GM23338 (cell line): ENCODE measurements around the gene ZMYND8.

Experiments
- CREB1 ChIP-seq: fragments of 250-450 bp; sonication (Bioruptor Pico); IDR thresholded peaks from 2 replicates; pipeline ENCODE4 v1.5.0; 2020; ENCODE audit warnings: low read depth, mild to moderate bottlenecking, moderate library complexity
- EZH2 ChIP-seq: fragments of 200-600 bp; sonication (generic); IDR thresholded peaks from one replicate; pipeline ENCODE4 v1.8.0; 2017; ENCODE audit warnings: antibody characterized with exemption, mild to moderate bottlenecking, low read depth; ENCODE audit not compliant: unreplicated experiment
- EZH2phosphoT487 ChIP-seq: fragments of 200-600 bp; sonication (generic); IDR thresholded peaks from one replicate; pipeline ENCODE4 v1.8.1; 2018; ENCODE audit warnings: antibody characterized with exemption; ENCODE audit not compliant: unreplicated experiment
- JUNB ChIP-seq: IDR thresholded peaks from one replicate; pipeline ENCODE4 v1.6.1; 2016; ENCODE audit warnings: antibody characterized with exemption; ENCODE audit not compliant: unreplicated experiment
- POLR2AphosphoS5 ChIP-seq: IDR thresholded peaks from 2 replicates; pipeline ENCODE4 v1.6.1; 2016; ENCODE audit warnings: antibody characterized with exemption, low read depth
- STAT1 ChIP-seq: IDR thresholded peaks from one replicate; pipeline ENCODE4 v1.6.1; 2016; ENCODE audit warnings: antibody characterized with exemption; ENCODE audit not compliant: unreplicated experiment
- ZNF331 ChIP-seq: fragments of 250-450 bp; sonication (Bioruptor Pico); IDR thresholded peaks from 2 replicates; pipeline ENCODE4 v1.5.0; 2020; ENCODE audit warnings: low read depth, mild to moderate bottlenecking, moderate library complexity
- TF ChIP-seq, protein P1 (sequence below), 2 experiments: fragments of 200-600 bp in 1 of 2; sonication (generic) in 1 of 2; conservative IDR thresholded peaks; 2 replicates each; pipeline versions ENCODE4 v1.5.1 to v1.6.1; 2016 to 2017; ENCODE audit warnings: antibody characterized with exemption in 2 of 2, low read depth in 2 of 2, mild to moderate bottlenecking in 2 of 2, moderate library complexity in 1 of 2
- TF ChIP-seq, protein P2 (sequence below): IDR thresholded peaks from one replicate; pipeline ENCODE4 v1.6.1; 2018; ENCODE audit warnings: antibody characterized with exemption; ENCODE audit not compliant: unreplicated experiment
- TF ChIP-seq, protein P3 (sequence below): IDR thresholded peaks from 2 replicates; pipeline ENCODE4 v1.6.1; 2016; ENCODE audit warnings: antibody characterized with exemption

DNA sequence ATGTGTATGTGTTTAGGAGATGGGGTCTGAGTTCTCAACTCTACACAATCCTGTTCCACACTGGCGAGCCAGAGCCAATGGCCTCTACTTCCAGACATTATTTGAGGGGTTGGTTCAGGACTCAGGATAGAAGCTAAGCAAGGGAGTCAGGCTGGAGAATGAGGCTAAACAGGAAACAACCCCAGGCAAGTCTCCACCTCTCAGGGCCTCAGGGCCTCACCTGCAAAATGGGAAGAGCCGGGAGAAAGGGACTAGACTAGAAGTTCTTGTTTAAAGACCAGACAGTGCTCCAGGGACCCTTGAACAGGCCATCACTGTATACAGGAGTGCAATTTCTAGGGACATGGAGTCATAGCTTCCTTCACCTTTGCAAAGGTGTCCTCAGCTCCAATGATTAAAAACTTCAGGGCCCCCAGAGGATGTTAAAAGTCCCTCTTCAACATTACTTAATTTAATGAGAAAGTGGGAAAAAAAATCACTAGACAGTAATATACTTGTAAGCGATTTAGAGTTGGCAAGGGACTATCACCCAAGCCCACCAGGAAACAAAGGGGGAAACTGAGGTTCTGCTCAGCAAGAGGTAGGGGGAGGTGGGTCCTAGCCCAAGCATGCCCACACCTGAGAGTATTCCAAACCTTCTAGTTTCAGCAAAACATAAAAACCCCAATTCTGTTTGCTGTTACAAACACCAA, 41.7 kb downstream of the ZMYND8 start:
- TF ChIP-seq, protein P1, sequence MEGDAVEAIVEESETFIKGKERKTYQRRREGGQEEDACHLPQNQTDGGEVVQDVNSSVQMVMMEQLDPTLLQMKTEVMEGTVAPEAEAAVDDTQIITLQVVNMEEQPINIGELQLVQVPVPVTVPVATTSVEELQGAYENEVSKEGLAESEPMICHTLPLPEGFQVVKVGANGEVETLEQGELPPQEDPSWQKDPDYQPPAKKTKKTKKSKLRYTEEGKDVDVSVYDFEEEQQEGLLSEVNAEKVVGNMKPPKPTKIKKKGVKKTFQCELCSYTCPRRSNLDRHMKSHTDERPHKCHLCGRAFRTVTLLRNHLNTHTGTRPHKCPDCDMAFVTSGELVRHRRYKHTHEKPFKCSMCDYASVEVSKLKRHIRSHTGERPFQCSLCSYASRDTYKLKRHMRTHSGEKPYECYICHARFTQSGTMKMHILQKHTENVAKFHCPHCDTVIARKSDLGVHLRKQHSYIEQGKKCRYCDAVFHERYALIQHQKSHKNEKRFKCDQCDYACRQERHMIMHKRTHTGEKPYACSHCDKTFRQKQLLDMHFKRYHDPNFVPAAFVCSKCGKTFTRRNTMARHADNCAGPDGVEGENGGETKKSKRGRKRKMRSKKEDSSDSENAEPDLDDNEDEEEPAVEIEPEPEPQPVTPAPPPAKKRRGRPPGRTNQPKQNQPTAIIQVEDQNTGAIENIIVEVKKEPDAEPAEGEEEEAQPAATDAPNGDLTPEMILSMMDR (conservative IDR thresholded peaks at IDR 0.05; ENCODE audit: low read depth in 2 of 2), result no peak
- TF ChIP-seq JUNB, result no peak
- no peak for TF ChIP-seq EZH2
- TF ChIP-seq STAT1, result no peak
- TF ChIP-seq, protein P2, sequence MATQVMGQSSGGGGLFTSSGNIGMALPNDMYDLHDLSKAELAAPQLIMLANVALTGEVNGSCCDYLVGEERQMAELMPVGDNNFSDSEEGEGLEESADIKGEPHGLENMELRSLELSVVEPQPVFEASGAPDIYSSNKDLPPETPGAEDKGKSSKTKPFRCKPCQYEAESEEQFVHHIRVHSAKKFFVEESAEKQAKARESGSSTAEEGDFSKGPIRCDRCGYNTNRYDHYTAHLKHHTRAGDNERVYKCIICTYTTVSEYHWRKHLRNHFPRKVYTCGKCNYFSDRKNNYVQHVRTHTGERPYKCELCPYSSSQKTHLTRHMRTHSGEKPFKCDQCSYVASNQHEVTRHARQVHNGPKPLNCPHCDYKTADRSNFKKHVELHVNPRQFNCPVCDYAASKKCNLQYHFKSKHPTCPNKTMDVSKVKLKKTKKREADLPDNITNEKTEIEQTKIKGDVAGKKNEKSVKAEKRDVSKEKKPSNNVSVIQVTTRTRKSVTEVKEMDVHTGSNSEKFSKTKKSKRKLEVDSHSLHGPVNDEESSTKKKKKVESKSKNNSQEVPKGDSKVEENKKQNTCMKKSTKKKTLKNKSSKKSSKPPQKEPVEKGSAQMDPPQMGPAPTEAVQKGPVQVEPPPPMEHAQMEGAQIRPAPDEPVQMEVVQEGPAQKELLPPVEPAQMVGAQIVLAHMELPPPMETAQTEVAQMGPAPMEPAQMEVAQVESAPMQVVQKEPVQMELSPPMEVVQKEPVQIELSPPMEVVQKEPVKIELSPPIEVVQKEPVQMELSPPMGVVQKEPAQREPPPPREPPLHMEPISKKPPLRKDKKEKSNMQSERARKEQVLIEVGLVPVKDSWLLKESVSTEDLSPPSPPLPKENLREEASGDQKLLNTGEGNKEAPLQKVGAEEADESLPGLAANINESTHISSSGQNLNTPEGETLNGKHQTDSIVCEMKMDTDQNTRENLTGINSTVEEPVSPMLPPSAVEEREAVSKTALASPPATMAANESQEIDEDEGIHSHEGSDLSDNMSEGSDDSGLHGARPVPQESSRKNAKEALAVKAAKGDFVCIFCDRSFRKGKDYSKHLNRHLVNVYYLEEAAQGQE, result no peak
- TF ChIP-seq EZH2phosphoT487, result no peak
- TF ChIP-seq POLR2AphosphoS5, result no peak
- TF ChIP-seq CREB1 (CRISPR knock-in tag), result no peak
- TF ChIP-seq ZNF331 (CRISPR knock-in tag), result no peak
- TF ChIP-seq, protein P3, sequence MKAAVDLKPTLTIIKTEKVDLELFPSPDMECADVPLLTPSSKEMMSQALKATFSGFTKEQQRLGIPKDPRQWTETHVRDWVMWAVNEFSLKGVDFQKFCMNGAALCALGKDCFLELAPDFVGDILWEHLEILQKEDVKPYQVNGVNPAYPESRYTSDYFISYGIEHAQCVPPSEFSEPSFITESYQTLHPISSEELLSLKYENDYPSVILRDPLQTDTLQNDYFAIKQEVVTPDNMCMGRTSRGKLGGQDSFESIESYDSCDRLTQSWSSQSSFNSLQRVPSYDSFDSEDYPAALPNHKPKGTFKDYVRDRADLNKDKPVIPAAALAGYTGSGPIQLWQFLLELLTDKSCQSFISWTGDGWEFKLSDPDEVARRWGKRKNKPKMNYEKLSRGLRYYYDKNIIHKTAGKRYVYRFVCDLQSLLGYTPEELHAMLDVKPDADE, result no peak
